Stimulated activated CD8-positive, alpha-beta memory T cell treated with anti-CD3 and anti-CD28 coated beads, Interleukin-12 subunit alpha, Interleukin-12 subunit beta, amount 100 ng/mL, for 24 hours (primary cell): ENCODE results near the gene CACNA1B.
"Not testable (repeated sequence)": the region's sequence is repeated elsewhere in the genome, so short reads cannot be mapped to it uniquely, and the experiment has no call there.

ENCODE experiments used
- DNase-seq: peaks from one replicate; pipeline ENCODE4 v3.0.0-alpha.2; 2020; ENCODE audit errors: extremely low read depth

The CACNA1B gene

GRCh38 chr9:138142528-138143244, 265.1 kb downstream of the CACNA1B start:
- not testable (repeated sequence) for DNase-seq

GRCh38 chr9:138143491-138143890, 265.9 kb downstream of the CACNA1B start:
- DNase-seq: not testable (repeated sequence)

DNA sequence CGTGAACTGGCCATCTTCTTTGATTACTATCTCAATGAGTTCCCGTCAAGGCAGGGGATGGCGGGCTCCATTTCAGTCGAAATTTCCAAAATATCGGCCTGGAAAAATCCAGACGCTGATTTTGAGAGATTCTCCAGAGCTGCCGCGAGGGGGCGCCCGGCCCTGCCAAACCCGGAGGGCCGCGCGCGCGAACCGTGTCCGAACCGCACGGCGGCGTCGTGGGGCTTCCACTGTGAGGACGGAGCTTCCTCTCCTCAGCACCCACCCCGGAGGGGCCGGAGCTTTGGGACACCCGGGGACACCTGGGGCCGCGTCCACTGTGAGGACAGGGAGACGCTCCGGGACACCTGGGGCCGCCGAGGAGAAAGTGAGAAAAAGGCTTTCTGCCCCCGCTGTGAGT, 270.0 kb downstream of the CACNA1B start:
- not testable (repeated sequence) for DNase-seq

- not testable (repeated sequence) for DNase-seq
Measured at GRCh38 chr9:138149672-138150656, 272.4 kb downstream of the CACNA1B start.

GRCh38 chr9:138155788-138156187, 278.2 kb downstream of the CACNA1B start:
- DNase-seq: not testable (repeated sequence)

GRCh38 chr9:138166793-138167192, 289.2 kb downstream of the CACNA1B start:
- not testable (repeated sequence) for DNase-seq
